NCI-H526 treated with DMSO at 0.1 percent for 48 hours (cell line): ENCODE data around the gene RETREG2.

Experiments used
- DNase-seq: peaks from one replicate; lab custom pipeline; 2025; lab: John Stamatoyannopoulos, UW

RETREG2 gene, protein sequence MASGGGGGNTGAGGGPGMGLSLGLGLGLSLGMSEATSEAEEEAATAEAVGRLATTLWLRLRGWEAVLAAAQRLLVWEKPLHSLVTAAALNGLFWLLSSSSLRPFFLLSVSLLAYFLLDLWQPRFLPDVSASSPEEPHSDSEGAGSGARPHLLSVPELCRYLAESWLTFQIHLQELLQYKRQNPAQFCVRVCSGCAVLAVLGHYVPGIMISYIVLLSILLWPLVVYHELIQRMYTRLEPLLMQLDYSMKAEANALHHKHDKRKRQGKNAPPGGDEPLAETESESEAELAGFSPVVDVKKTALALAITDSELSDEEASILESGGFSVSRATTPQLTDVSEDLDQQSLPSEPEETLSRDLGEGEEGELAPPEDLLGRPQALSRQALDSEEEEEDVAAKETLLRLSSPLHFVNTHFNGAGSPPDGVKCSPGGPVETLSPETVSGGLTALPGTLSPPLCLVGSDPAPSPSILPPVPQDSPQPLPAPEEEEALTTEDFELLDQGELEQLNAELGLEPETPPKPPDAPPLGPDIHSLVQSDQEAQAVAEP

DNA sequence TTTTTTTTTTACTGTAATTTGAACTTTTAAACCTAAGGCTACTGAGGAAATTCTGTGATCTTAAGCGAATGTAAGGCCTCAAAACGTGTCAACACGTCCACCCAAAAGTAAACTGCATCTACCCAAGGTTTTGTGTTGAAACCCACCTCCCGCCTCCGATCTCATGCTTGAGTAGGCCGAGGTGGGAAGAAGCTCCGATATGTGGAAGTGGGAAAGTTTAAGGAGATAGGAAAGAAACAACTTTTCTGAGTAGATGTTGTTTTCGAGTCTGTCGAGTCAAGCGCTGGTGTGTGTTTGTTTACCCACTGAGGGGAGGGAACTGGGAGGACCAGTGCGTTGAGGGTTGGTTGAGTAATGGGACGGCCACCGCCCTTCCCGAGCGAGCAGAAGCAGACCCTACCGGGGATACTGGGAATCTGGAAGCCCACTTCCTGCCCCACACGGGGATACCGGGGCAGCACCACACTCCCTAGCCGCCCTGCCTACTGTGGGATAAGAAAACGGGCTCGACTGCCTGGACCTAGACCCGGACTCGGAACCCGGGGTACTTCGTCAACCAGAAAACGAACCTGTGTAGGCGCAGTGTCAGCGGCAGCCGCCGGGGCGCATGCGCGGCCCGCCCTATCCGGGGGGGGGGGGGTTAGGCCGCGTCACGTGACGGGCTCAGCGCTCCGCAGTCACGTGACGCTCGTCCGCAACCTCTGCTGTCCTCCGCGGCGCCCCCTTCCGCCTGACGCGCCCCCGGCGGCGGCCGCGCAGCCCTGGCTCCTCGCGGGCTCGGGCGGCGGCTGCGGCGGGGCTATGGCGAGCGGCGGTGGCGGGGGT, at the start of gene RETREG2:
Gene RETREG2 (plus strand): TSS at position 724 of the 825 bp plus-strand sequence. CDS start 78 bp downstream, at position 802.
- DNase-seq: peak; percentile 86

DNA sequence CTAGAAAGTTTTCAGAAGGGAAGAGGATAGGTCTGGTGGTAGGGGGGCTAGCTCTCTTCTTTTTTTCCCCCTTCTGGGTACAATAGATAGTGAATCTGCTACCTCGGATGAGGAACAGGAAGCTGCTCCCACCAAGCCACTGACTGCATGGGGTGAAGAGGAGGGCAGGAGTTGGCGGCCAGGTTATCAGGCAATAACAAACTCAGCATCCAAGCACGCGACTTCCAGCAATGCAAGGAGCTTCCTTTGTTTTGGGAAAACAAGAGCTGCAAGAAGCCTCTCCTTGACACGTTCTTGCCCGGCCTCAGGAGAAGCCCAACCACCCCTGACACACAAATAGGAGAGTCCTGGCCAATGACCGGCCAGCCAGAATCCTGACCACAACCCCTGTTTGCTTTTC, 49.7 kb upstream of the RETREG2 start:
- DNase-seq: no peak

DNA sequence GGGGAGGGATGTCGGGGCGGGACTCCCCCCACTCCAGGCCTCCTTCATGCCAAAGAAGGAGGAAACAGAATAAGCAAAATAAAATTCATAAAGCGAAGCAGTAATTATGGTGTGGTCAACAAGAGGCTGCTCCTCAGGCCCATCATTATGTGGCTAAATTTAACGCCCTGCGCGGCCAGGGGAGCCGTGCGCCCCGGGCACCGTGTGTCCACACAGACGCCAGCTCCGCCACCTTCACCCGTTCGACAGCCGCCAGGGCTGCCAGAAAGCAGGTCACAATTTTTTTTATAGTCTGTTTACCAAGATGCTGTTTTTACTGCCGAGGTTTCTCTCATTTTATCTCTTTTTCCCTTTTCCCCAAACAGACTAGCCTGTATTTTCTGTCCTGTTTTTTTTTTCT, 48.5 kb upstream of the RETREG2 start:
- no peak for DNase-seq

DNA sequence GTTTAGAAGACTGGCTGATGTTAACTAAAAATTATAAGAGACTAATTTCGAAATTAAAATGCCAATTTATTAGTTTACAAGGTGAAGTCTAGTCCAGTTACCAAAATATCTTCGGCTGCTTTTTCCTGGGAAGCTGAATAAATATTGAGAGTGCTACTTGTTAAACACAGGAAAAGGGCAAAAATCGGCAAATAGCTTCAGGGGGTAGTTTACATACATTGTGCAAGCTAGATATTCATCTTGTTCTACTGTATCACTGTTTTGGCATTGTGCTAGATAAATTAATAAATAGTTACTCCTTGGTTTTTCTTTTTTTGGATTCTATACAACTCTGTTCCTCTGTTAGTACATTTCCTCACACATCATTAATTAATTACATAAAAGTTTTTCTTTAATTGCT, 46.7 kb upstream of the RETREG2 start:
- no peak for DNase-seq

DNA sequence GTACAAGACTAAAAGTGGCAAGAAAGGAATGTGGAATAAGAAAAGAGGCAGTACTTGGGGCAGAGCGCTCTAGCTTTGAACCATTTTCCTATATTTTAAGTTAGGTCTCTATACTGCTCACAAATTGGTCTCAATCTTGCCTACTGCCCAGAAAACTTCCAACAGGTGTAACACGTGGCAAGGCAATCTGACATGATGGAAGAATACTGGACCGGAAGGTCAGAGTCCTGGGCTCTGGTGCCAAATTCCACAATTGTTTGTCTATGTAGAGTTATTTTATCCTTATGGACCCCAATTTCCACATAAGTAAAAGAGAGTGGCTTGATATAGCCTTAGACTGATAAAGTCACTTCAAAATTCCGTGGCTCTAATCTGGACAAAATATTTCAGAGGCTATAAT, 46.3 kb upstream of the RETREG2 start:
- DNase-seq: no peak

DNA sequence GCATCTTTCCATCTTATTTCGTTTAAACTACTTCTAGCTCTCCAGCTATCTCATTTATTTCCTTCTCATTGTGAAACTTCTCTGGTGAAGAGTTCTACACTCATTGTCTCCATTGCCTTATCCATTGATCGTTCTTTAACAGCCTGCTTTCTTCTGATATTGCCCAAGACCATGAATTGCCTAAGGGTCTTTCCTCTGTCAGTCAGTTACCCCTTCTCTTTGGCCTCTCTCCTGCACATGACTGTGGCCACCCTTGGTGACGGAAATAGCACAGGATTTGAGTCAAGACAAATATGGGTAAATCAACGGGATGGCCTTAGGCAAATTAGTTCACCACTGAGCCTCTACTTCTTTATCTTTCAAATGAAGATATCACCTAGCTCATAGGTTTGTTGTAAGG, 44.1 kb upstream of the RETREG2 start:
- DNase-seq: no peak

DNA sequence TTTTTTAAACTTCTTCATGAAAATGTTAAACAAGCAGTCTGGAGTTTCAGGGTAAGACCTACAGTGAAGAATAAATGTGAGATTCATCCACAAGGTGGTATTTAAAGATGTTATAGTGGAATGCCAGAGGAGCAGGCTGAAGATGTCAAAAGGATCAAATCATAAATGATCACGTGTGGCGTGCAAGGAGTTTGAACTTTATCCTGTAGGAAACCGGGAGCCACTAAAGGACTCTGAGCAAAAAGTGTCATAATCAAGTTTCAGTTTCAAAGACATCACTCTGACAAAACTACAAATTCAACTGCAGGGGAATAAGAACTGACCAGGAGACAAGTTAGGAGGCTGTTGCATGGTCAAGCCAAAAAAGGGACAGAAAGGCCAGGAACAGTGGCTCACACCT, 37.4 kb upstream of the RETREG2 start:
- no peak for DNase-seq

DNA sequence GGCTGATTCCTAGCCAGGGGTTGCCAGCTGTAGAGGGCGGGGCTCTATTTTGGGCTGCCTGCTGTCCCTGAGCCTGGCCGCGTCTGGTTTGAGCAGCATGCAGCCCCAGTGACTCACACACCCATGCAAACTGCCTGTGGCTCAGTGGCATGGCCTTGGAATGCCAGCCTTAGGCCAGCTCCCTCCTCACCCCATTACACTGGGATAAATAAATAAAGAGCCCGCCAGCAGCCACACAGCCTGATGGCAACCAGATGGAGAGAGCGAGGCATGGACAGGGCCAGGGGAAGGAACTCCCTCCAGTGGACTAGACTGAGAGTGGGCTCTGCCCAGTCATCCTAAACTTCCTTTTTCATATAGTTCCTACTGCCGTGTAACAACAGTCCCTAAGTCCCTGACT, 35.7 kb upstream of the RETREG2 start:
- DNase-seq: no peak

DNA sequence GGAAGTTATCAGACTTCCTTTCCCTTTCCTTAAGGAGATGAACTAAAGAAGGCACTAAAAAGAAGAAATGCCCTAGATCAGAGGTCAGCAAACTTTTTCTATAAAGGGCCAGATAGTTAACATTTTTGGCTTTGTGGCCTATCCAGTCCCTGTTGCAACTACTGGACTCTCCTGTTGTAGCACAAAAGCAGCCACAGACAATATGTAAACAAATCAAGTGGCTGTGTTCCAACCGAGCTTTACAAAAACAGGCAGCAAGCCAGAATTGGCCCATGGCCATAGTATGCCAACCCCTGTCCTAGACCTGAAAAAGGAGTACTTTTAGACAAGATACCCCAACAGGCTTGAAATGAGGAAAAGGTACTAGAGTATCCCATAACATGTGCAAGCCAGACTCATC, 28.4 kb upstream of the RETREG2 start:
- DNase-seq: no peak

DNA sequence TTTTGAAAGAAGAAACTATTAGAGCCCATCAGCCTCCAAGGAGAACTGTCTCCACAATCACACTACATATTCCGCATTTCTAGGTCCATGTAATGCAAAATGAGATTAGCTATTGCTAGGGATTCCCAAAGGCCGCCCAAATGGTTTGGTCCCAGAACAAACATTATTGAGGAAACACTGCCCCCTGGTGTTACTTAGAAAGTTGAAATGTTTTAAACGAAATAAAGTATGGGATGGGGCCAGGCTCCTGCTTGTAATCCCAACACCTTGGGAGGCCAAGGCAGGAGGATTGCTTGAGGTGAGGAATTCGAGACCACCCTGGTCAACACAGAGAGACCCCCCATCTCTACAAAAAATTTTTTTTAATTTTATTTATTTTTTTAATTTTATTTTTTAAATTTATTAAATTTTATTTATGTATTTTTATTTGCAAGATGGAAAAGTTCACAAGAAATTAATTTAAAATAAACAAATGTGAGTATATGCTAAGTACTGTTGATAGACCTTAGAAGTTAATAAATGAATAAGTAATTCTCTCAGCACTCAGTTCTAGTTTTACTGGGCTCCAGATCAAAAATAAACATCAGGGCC, 22.9 kb upstream of the RETREG2 start:
- DNase-seq: peak; percentile 57

DNA sequence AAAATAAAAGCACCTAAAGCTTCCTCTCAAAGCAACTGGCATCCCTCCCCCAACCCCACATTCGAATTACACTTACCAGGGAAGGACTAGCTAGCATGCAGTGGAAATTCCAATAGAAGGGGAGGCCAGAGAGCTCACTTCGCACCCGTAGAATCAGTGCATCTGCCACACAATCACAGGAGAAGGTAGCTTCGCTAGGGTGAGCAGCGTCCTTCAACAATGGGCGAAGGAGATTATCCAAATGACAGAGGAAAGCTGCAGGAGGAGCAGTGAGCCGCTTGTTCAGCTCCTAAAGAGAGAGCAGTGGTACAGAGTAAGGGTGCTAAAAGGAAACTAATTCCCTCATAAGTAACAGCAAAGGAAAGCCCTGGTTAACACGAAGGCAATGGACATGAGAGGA, 20.7 kb upstream of the RETREG2 start:
- DNase-seq: no peak

DNA sequence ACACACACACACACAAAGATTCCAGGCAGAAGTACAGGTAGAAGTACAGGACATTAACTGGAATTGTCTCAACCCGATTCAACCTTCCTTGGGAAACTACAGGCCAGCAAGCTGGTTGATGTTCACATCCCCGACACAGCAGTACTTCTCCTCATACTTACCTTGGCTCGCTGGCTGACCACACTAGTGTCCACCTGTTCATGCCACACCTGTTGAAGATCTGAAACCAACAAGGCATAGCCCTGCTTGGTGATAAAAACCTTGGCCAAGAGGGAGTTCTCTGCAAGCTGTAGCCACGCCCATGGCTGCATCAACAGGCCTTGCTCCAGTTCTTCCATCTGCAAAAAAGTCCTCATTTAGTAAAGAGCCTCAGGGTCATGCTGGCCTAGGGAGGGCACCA, 20.1 kb upstream of the RETREG2 start:
- DNase-seq: no peak

DNA sequence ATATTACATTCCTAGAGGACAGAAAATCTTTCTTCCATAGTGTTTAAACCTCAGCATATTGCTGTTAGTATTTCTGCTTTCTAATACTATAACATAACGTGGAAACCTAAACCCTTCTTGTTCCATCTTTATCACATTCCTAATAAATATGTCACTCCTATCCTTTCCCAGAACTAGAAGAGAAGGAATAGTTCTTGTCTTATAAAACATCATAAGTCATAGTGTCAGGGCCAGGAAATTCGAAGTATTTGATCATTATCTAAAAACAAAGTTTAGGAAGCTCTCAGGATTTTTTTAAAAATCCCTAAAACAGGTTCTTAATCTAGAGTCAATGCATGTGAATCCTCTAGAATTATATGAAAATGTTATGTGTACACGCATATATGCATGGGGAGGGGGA, 19.5 kb upstream of the RETREG2 start:
- no peak for DNase-seq

DNA sequence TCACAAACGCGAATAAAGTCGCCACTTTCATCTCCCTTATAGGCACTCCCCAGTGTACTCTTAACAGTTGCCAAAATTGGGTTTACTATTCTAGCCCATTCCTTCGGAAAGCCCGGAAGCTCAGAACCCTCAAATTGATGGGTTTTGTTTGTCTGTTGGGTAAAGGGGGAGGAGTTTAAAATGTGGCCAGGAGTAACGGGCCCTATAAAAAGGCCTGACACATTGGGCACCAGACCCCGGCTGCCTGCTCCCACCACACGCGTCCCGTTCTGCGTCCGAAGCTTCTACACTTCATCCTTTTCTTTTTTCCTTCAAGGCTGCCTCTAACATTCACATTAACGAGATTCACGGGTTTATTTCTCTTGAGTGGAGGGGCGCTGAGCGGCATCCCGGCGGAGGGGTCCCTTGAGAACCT, 18.3 kb upstream of the RETREG2 start:
- DNase-seq: no peak

DNA sequence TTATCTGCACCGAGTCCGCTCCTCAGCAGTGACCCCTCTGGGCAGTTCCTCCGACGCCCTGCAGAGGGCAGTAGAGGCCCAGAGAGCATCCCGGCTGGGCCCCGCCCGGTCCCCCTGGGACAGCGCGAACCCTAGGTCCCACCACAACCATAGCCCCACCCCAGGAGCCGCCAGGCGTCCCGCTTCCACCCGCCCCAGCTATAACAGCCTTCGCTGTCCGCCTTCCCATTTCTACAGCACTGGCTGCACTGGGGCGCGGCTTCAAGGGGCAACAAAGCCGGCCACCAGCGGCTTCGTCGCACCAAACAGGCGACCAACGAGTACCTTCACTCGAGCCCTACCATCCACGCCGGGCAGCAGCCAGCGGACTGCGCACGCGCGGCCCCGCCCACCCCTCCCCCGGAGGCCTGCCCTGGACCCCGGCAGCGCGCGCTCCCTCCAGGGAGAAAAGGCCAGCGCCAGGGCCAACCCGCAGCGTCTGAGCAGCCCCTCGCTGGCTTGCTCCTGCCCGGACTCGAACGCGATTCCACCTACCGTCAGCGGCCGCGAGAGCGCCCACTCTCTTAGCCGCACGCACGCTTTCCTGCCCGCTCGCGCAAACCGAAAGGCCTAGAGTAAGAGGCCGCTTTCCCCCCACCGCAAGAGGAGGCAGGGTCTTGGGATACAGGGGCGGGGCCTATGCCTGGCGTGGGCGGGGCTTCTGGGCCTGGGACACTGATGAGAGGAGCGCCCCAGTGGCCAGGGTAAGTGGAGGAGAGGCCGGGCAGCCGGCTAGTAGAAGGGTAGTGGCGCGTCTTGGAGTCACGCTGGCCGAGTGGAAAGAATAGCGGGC, 17.7 kb upstream of the RETREG2 start, which contains the start of gene NHEJ1:
Gene NHEJ1 (minus strand): TSS at position 630 of the 832 bp plus-strand sequence. CDS start 2,453 bp downstream, outside the sequence.
- peak; percentile 89 for DNase-seq

DNA sequence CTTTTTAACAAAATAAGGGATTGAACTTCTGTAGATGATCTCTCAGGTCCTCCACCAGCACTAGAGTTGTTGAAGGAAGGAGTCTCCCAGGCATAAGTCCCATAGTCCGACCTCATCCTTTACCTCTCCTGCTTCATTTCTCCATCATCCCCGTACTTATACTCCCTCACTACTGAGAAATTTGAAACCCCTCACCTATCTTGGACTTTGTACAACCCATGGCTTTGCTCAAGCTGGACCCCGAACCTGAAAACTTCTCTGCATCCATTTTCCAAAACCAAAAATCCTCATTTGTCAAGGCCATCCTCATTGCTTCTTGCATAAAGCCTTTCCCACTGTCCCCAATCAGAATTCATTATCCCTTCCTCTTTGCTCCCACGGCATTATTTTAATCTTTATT, 17.0 kb upstream of the RETREG2 start:
- peak; percentile 22 for DNase-seq

DNA sequence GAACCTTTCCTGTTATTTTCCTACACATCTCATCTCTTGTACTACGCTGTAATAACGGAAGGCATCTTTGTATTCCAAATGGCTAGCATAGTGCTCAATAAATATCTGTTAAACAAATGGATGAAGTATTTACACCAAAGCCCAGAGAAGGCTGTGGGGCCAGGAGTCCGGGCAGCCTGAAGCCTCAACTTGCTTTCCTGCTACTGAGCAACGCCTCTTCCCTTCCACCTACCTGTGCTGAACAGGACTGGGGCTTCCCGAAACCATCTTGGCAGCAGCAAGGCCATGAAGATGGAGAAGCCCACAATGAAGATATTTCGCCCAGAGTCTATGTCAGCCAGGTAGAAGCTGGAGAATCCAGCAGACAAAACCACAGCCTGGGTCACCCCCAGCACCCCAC, 14.9 kb upstream of the RETREG2 start:
- DNase-seq: no peak

DNA sequence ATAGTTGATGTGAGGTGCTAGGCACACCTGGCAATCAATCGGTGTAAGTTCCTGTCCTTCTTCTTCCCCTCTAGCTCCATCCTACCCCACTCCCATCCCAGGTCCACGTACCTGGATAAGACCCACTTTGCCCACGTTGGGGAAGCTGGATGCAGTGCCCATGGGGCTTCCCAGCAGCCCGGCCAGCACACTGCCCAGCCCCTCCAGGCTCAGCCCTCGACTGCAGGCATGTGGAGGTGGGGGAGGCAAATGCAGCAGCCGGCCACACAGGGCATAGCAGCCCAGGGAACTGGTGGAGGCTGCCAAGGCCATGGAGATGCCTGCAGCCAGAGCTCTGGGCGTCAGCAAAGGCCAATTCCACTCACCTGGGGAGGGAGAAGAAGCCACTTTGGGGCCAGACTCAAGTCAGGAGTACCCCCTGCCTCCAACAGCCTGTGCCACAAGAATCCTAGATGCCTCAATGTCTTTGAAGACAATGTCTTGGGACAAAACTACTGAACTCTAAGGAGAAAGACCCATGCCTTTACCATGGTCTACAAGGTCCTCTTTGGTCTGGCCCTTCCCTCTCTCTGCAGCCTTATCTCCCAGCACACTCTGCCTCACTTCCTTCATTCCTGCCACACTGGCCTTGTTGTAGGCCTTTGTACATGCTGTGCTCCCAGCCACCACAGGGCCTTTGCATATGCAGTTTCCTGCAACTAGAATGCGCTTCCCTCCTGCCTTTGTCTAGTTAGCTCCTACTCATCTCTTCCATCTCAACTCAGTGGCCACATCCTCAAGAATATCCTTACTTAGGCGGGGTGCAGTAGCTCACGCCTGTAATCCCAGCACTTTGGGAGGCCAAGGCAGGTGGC, 12.8 kb upstream of the RETREG2 start:
- DNase-seq: no peak

DNA sequence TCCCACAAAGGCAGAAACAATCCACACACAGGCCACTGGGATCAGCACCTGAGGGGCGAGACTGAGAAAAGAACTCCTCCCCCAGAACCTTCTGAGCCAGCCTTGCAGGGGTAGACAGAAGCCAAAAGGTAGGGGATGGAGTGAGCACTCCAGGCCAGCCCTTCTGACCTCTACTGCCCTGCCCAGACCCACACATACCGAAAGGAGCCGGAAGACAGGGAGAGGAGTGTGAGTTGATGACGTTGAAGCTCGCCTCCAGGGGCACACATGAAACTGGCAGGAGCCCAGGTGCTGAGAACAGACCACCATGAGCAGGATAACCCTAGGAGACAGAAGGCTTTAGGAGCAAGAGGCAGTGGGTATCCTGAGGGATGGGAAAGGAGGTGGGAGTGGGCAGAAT, 10.1 kb upstream of the RETREG2 start:
- no peak for DNase-seq

DNA sequence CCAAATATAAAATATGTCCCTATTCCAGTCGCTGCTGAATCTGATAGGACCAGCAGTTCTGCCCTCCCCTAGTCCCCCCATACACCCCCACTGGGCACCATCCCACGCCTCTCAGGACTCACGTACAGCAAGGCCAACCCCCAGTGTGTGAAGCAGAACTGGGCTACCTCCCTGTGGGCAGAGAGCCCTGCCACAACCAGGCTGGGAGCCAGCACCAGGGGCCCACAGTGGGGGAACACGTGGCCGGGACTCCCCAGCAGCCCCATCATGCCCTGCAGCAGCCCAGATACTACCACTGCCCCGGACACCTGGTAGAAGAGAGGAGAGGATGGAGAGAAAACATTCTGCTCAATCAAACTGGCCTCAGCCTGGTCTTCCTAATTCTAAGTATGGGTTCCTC, 9.5 kb upstream of the RETREG2 start:
- DNase-seq: no peak

DNA sequence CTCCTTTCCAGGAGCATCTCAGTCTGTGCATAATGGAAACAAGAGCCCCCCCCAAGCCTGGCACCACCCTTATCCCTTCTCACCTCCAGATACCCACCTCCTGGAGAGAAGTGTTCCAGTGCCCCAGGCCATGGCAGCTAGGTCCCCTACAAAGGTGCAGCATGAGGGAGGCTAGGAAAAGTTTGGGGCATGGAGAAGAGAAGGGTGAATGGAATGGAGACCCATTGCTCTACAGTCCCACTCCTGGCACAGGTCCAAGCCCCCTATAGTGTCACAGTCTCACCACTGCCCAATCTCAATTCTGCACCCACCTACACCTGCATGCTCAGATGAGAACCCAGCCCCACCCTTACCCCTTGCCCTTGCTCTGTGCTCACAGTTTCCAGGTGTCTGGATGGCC, 9.1 kb upstream of the RETREG2 start:
- no peak for DNase-seq
